HepG2 (cell line): ENCODE data around the gene GAL3ST3. TPM values are rescaled to one million over a fixed set of nuclear protein-coding genes. Genes with fewer than 3 reads are reported as not detected.

Source experiments
- AGO2 ChIP-seq: fragments of 200-400 bp; formaldehyde crosslinking; optimal IDR thresholded peaks from 2 replicates; pipeline ENCODE3; 2017; ENCODE audit warnings: mild to moderate bottlenecking, low read depth, low read length, moderate library complexity
- ATF3 ChIP-seq: sonication (generic); formaldehyde crosslinking; IDR thresholded peaks from 2 replicates; pipeline ENCODE4 v1.4.0; 2020; ENCODE audit warnings: missing genetic modification reagents
- DNMT1 ChIP-seq: sonication (generic); formaldehyde crosslinking; IDR thresholded peaks from 2 replicates; pipeline ENCODE4 v1.5.1; 2020; ENCODE audit warnings: mild to moderate bottlenecking, missing genetic modification reagents
- EP300 ChIP-seq, 3 experiments: sonication (generic) in 1 of 3; formaldehyde crosslinking in 1 of 3; IDR thresholded peaks; 2 replicates each; pipeline versions ENCODE4 v1.5.1 to v1.6.1; 2011 to 2020; ENCODE audit warnings: low read depth in 2 of 3, low read length in 2 of 3, borderline replicate concordance in 1 of 3, improper control_type of control experiment in 1 of 3, mild to moderate bottlenecking in 1 of 3, missing genetic modification reagents in 1 of 3, moderate library complexity in 1 of 3
- FOXO4 ChIP-seq: sonication (generic); formaldehyde crosslinking; conservative IDR thresholded peaks from 2 replicates; pipeline ENCODE4 v1.8.1; 2023; ENCODE audit warnings: missing genetic modification reagents
- HBP1 ChIP-seq: IDR thresholded peaks from 2 replicates; pipeline ENCODE4 v1.6.1; 2016; ENCODE audit warnings: low read depth, control low read depth
- IRF9 ChIP-seq: sonication (generic); formaldehyde crosslinking; IDR thresholded peaks from 2 replicates; pipeline ENCODE4 v1.8.0; 2022; ENCODE audit warnings: missing genetic modification reagents, mild to moderate bottlenecking, borderline replicate concordance
- MTF2 ChIP-seq: sonication (generic); formaldehyde crosslinking; IDR thresholded peaks from 2 replicates; pipeline ENCODE4 v1.5.0; 2020; ENCODE audit warnings: missing genetic modification reagents, borderline replicate concordance
- NR0B2 ChIP-seq: sonication (generic); formaldehyde crosslinking; IDR thresholded peaks from 2 replicates; pipeline ENCODE4 v1.4.0; 2020; ENCODE audit warnings: mild to moderate bottlenecking, missing genetic modification reagents
- POLR2AphosphoS2 ChIP-seq: IDR thresholded peaks from 2 replicates; pipeline ENCODE4 v1.6.1; 2011; ENCODE audit warnings: low read depth, low read length, improper control_type of control experiment
- TCF7L2 ChIP-seq: IDR thresholded peaks from 2 replicates; pipeline ENCODE4 v1.6.1; 2011; ENCODE audit warnings: mild to moderate bottlenecking, low read depth, low read length, moderate library complexity
- ZNF317 ChIP-seq: sonication (generic); formaldehyde crosslinking; IDR thresholded peaks from 2 replicates; pipeline ENCODE4 v1.5.0; 2020; ENCODE audit warnings: mild to moderate bottlenecking, missing genetic modification reagents
- ZNF34 ChIP-seq: sonication (generic); formaldehyde crosslinking; IDR thresholded peaks from 2 replicates; pipeline ENCODE4 v1.4.0; 2020; ENCODE audit warnings: mild to moderate bottlenecking, missing genetic modification reagents, borderline replicate concordance
- ZNF350 ChIP-seq: sonication (generic); formaldehyde crosslinking; IDR thresholded peaks from 2 replicates; pipeline ENCODE4 v1.4.0; 2020; ENCODE audit warnings: mild to moderate bottlenecking, low read depth, missing genetic modification reagents, borderline replicate concordance
- ZNF446 ChIP-seq: sonication (generic); formaldehyde crosslinking; IDR thresholded peaks from 2 replicates; pipeline ENCODE4 v1.5.0; 2020; ENCODE audit warnings: mild to moderate bottlenecking, missing genetic modification reagents
- ZNF512 ChIP-seq: sonication (generic); formaldehyde crosslinking; IDR thresholded peaks from 2 replicates; pipeline ENCODE4 v1.4.0; 2020; ENCODE audit warnings: mild to moderate bottlenecking, missing genetic modification reagents
- ZNF576 ChIP-seq: sonication (generic); formaldehyde crosslinking; IDR thresholded peaks from 2 replicates; pipeline ENCODE4 v1.4.0; 2020; ENCODE audit warnings: mild to moderate bottlenecking, missing genetic modification reagents
- ZNF619 ChIP-seq: sonication (generic); formaldehyde crosslinking; IDR thresholded peaks from 2 replicates; pipeline ENCODE4 v1.4.0; 2020; ENCODE audit warnings: mild to moderate bottlenecking, missing genetic modification reagents
- ZNF776 ChIP-seq: sonication (generic); formaldehyde crosslinking; IDR thresholded peaks from 2 replicates; pipeline ENCODE4 v1.4.0; 2020; ENCODE audit warnings: mild to moderate bottlenecking, missing genetic modification reagents
- ZNF781 ChIP-seq: sonication (generic); formaldehyde crosslinking; IDR thresholded peaks from 2 replicates; pipeline ENCODE4 v1.5.1; 2020; ENCODE audit warnings: borderline replicate concordance, mild to moderate bottlenecking, missing genetic modification reagents; ENCODE audit errors: not compliant biosample characterization
- ZNF782 ChIP-seq: sonication (generic); formaldehyde crosslinking; IDR thresholded peaks from 2 replicates; pipeline ENCODE4 v1.4.0; 2020; ENCODE audit warnings: missing genetic modification reagents, mild to moderate bottlenecking, borderline replicate concordance
- polyA plus RNA-seq, 8 experiments: library from polyadenylated mRNA; depleted of rRNA in 3 of 8; stranded (reverse) in 7 of 8; unstranded in 1 of 8; fragments of >200 nt; fragmentation: Illumina TruSeq in 4 of 8; extraction: Trizol in 4 of 8; gene quantifications; 2 replicates each; pipeline versions ENCODE4 v1.2.1 to v1.2.3, GENCODE V29; 2011 to 2016; ENCODE audit warnings: low read depth in 4 of 8, missing spikeins in 1 of 8, mixed read lengths in 1 of 8; ENCODE audit not compliant: insufficient read depth in 1 of 8
- total RNA-seq, 5 experiments: library from RNA; depleted of rRNA; stranded (reverse); fragments of >200 nt; fragmentation: Illumina TruSeq; extraction: Trizol; gene quantifications; 2 replicates each; pipeline ENCODE4 v1.2.3, GENCODE V29; 2016; ENCODE audit warnings: low read depth in 1 of 5

Gene GAL3ST3
- total and polyA plus RNA-seq, 2 of the 13 experiments (the other 11 are each of a cell fraction or from before 2014, with no cell fraction given) = not detected

- TF ChIP-seq ATF3 (CRISPR knock-in tag) (no peak), ZNF317 (no peak), IRF9 (no peak; the same call in 1 of the 2 replicates), NR0B2 (CRISPR knock-in tag) (no peak), FOXO4 (CRISPR knock-in tag) (no peak), AGO2 (peak; percentile 100), ZNF34 (CRISPR knock-in tag) (no peak), ZNF776 (CRISPR knock-in tag) (no peak), EP300 (IDR thresholded peaks at IDR 0.05; ENCODE audit: low read depth in 2 of 2, low read length in 2 of 2) (no peak), EP300 (CRISPR knock-in tag; IDR thresholded peaks at IDR 0.05; ENCODE audit: borderline replicate concordance) (no peak), DNMT1 (CRISPR knock-in tag) (no peak), MTF2 (CRISPR knock-in tag) (no peak), ZNF350 (CRISPR knock-in tag) (no peak), ZNF512 (no peak), ZNF446 (no peak), ZNF782 (no peak), TCF7L2 (no peak), HBP1 (no peak), ZNF576 (CRISPR knock-in tag) (no peak), ZNF781 (no peak), ZNF619 (CRISPR knock-in tag) (no peak), POLR2AphosphoS2 (no peak)
Observed at GRCh38 chr11:66069715-66070603, 21.0 kb upstream of the GAL3ST3 start, which contains the start of gene PACS1 (continued).
